Measurements from ENCODE around the gene C1orf53. TPM values are rescaled to one million over a fixed set of nuclear protein-coding genes. Genes with fewer than 3 reads are reported as not detected.

The C1orf53 gene
- total and polyA plus RNA-seq, 2 of the 13 experiments (the other 11 are each of a cell fraction or from before 2014, with no cell fraction given) = 5.8 to 10.1 TPM

- TF ChIP-seq ZNF543 (CRISPR knock-in tag; IDR thresholded peaks at IDR 0.05) = no peak
- no peak for TF ChIP-seq ZNF24 (IDR thresholded peaks at IDR 0.05)
- TF ChIP-seq ZMYM2 (CRISPR knock-in tag; IDR thresholded peaks at IDR 0.05) = no peak
- TF ChIP-seq U2AF1 (optimal IDR thresholded peaks at IDR 0.05; ENCODE audit: low read depth, low read length) = peak; percentile 74
- TF ChIP-seq WIZ (CRISPR knock-in tag; IDR thresholded peaks at IDR 0.05) = no peak
- no peak for TF ChIP-seq ZNF776 (CRISPR knock-in tag; IDR thresholded peaks at IDR 0.05)
- TF ChIP-seq GTF2F1 (IDR thresholded peaks at IDR 0.05; ENCODE audit: low read length) = no peak
- TF ChIP-seq ERF (CRISPR knock-in tag; IDR thresholded peaks at IDR 0.05) = no peak
- peak; percentile 61 for TF ChIP-seq XRCC5 (optimal IDR thresholded peaks at IDR 0.05; ENCODE audit: low read length)
- TF ChIP-seq MNT (IDR thresholded peaks at IDR 0.05) = no peak
- TF ChIP-seq ZNF564 (CRISPR knock-in tag; IDR thresholded peaks at IDR 0.05) = no peak
- no peak for TF ChIP-seq ZNF276 (CRISPR knock-in tag; IDR thresholded peaks at IDR 0.05; ENCODE audit: low read depth)
- TF ChIP-seq ZNF501 (CRISPR knock-in tag; IDR thresholded peaks at IDR 0.05) = 0 out of 2 replicates have a peak, but pooled peaks have one; percentile 24
- peak; percentile 39 for TF ChIP-seq RBM39 (IDR thresholded peaks at IDR 0.05; ENCODE audit: low read depth, low read length, poor library complexity, severe bottlenecking)
- no peak for TF ChIP-seq TRAFD1 (CRISPR knock-in tag; IDR thresholded peaks at IDR 0.05; ENCODE audit: borderline replicate concordance)
- no peak for TF ChIP-seq CREB1 (IDR thresholded peaks at IDR 0.05)
- no peak for TF ChIP-seq CREB1 (CRISPR knock-in tag; IDR thresholded peaks at IDR 0.05)
- TF ChIP-seq NFYC (CRISPR knock-in tag; IDR thresholded peaks at IDR 0.05) = no peak
- TF ChIP-seq ZNF431 (CRISPR knock-in tag; IDR thresholded peaks at IDR 0.05; ENCODE audit: borderline replicate concordance, low read depth) = no peak
- TF ChIP-seq ZNF292 (CRISPR knock-in tag; IDR thresholded peaks at IDR 0.05; ENCODE audit: borderline replicate concordance, low read depth) = no peak
- TF ChIP-seq ZSCAN21 (CRISPR knock-in tag; IDR thresholded peaks at IDR 0.05; ENCODE audit: borderline replicate concordance) = no peak
- no peak for TF ChIP-seq ATM (IDR thresholded peaks at IDR 0.05; ENCODE audit: borderline replicate concordance)
- TF ChIP-seq HOXA5 (CRISPR knock-in tag; IDR thresholded peaks at IDR 0.05) = no peak
- no peak for TF ChIP-seq ZNF101 (CRISPR knock-in tag; IDR thresholded peaks at IDR 0.05; ENCODE audit: borderline replicate concordance, low read depth)
- TF ChIP-seq SSRP1 (CRISPR knock-in tag; IDR thresholded peaks at IDR 0.05) = no peak
- no peak for TF ChIP-seq ZNF703 (CRISPR knock-in tag; IDR thresholded peaks at IDR 0.05; ENCODE audit: borderline replicate concordance)
- no peak for TF ChIP-seq ZNF264 (CRISPR knock-in tag; IDR thresholded peaks at IDR 0.05)
- TF ChIP-seq BRD4 (CRISPR knock-in tag; IDR thresholded peaks at IDR 0.05) = no peak
Measured at GRCh38 chr1:197915862-197916499, 13.6 kb downstream of the C1orf53 start (continued).

Measured in HepG2 (cell line).